Neuron (in vitro differentiated cells): Measurements from ENCODE around the gene IKZF4.

Experiments used
- H2AFZ ChIP-seq: one replicate; pipeline ENCODE4 v1.6.1; 2013; ENCODE audit warnings: low read depth, mild to moderate bottlenecking, inconsistent platforms, low read length, moderate library complexity
- H3K27me3 ChIP-seq: one replicate; pipeline ENCODE4 v1.6.1; 2013; ENCODE audit warnings: low read length; ENCODE audit not compliant: insufficient read depth
- H3K36me3 ChIP-seq: one replicate; pipeline ENCODE4 v1.6.1; 2013; ENCODE audit warnings: low read length; ENCODE audit not compliant: insufficient read depth
- H3K4me1 ChIP-seq: one replicate; pipeline ENCODE4 v1.6.1; 2013; ENCODE audit warnings: low read length; ENCODE audit not compliant: insufficient read depth
- H3K4me3 ChIP-seq: 2 replicates; pipeline ENCODE4 v1.5.1; 2013; ENCODE audit warnings: mild to moderate bottlenecking, low read length, moderate library complexity
- H3K9me3 ChIP-seq: one replicate; pipeline ENCODE4 v1.6.1; 2013; ENCODE audit warnings: low read length

Gene IKZF4

GRCh38 chr12:56007564-56008559, 13.0 kb upstream of the IKZF4 start:
- Histone ChIP-seq H3K4me1 (peaks cover 11% of the 10 kb centered on the region), H3K4me3 (peak overlapping the region; percentile 91), H3K9me3 (no peaks in the 10 kb centered on the region), H3K36me3 (peaks cover 14% of the 10 kb centered on the region), H3K27me3 (no peaks in the 10 kb centered on the region), H2AFZ (peak overlapping the region; percentile 58)

DNA sequence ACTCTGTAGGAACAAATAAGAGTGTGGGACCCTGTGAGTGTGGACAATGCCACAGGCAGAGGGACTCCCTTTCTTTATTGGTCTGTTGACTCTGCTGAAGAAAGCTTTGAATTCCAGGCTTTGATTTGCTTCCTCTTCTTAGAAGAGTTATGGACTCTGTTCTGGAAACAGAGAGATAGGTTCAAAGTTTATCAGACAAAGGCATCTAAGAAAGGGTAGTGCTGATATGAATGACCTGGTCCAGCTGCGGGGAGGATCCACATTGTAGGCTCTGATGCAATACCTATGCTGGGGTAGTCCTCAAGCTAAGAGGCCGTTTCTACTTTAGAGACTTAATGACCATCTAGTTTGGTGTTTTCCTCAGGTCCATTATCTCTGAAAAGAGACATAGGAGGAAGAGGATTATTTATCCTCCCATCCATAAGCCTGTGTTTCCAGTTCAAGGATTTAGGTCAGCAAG, 10.7 kb upstream of the IKZF4 start:
- H3K9me3 ChIP-seq, result no peaks in the 10 kb centered on the region
- H2AFZ ChIP-seq, result no peak overlapping the region
- H3K27me3 ChIP-seq, result no peaks in the 10 kb centered on the region
- no peak overlapping the region for H3K4me3 ChIP-seq
- peaks cover 11% of the 10 kb centered on the region for H3K4me1 ChIP-seq
- H3K36me3 ChIP-seq, result peaks cover 3% of the 10 kb centered on the region

DNA sequence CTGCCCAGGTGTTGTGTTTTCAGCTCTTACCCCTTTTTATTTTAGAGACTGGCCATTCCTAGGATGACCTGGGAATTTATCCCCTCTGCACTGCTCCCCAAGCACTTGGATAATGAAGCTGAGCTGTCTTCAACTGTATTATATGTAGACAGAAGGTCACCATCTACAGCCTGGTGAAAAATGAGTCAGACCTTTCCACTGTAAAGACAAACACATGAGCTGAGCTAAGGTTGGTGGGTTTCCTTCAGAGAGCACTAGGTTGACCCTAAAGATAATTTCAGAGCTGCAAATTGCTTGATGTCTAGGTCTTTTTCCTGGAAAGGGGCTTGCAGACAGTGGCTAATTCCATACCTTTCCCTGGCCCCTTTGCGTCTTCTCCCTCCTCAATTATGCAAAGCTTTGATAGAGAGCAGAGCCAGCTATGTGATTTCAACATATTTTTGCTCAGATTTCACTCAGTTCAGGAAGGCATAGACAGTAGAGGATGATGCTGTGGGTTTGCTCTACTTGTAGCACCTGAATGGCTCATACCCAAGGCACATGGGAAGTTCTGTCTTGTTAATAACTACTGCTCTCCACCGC, 9.2 kb upstream of the IKZF4 start:
- Histone ChIP-seq H3K4me3 (no peak overlapping the region), H3K4me1 (peaks cover 11% of the 10 kb centered on the region), H3K9me3 (no peaks in the 10 kb centered on the region), H2AFZ (no peak overlapping the region), H3K27me3 (no peaks in the 10 kb centered on the region), H3K36me3 (peaks cover 3% of the 10 kb centered on the region)

- H3K4me1 ChIP-seq, result peaks cover 3% of the 10 kb centered on the region
These were observed 7.4 kb upstream of the IKZF4 start for GRCh38 chr12:56013482-56013881.

GRCh38 chr12:56014205-56014604, 6.6 kb upstream of the IKZF4 start:
- no peaks in the 10 kb centered on the region for H3K9me3 ChIP-seq
- no peaks in the 10 kb centered on the region for H3K27me3 ChIP-seq
- no peak overlapping the region for H3K4me3 ChIP-seq
- H3K4me1 ChIP-seq, result peaks cover 4% of the 10 kb centered on the region
- no peak overlapping the region for H2AFZ ChIP-seq
- H3K36me3 ChIP-seq, result peaks cover 7% of the 10 kb centered on the region

More at GRCh38 chr12:56013482-56013881, 7.4 kb upstream of the IKZF4 start:
- no peak overlapping the region for H3K4me3 ChIP-seq
- H3K9me3 ChIP-seq, result no peaks in the 10 kb centered on the region
- H3K27me3 ChIP-seq, result no peaks in the 10 kb centered on the region
- H3K36me3 ChIP-seq, result peaks cover 7% of the 10 kb centered on the region
- no peak overlapping the region for H2AFZ ChIP-seq

DNA sequence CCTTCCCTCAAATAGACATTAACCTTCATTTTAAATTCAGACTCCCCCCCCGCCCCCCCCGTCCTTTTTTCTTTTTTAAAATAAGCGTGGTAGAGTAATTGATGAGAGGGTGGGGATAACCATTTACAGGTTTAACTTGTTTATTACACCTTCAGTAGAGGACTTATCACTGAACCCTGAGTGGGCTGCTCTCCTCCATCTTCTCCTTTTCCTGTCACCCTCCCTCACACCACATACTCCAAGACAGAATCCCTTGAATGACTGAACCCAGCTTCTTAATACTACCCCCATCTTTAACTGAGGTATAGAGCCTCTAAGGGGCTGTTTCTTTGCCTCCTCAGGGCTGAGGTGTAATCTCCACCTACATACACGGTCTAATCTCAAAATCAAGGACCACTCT, 3.7 kb upstream of the IKZF4 start:
- Histone ChIP-seq H3K4me1 (peaks cover 17% of the 10 kb centered on the region), H3K36me3 (peaks cover 4% of the 10 kb centered on the region), H3K4me3 (no peak overlapping the region), H2AFZ (no peak overlapping the region), H3K9me3 (no peaks in the 10 kb centered on the region), H3K27me3 (no peaks in the 10 kb centered on the region)

DNA sequence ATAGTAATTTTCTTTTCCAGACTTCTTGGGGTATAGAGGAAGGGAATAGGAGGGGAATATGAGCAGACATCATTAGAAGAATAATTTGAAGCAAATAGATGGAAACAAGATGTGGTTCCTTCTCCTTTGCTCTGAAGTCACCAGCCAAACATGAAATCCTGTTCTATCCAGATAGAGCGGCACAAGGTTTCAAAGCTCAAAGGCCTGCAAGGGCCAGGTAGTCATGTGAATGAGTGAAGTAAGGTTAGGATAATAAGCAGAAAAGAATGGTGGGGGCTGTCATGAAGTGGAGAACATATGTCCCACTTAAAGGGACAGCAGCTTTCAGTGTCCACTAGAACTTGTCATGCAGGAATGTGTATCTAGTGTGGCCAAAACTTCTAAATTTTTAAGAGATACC, 2.5 kb upstream of the IKZF4 start:
- Histone ChIP-seq H3K27me3 (no peaks in the 10 kb centered on the region), H3K4me1 (peaks cover 27% of the 10 kb centered on the region), H3K9me3 (no peaks in the 10 kb centered on the region), H3K4me3 (no peak overlapping the region), H3K36me3 (peaks cover 4% of the 10 kb centered on the region), H2AFZ (no peak overlapping the region)

GRCh38 chr12:56021889-56022497, 1.1 kb downstream of the IKZF4 start:
- peaks cover 35% of the 10 kb centered on the region for H3K36me3 ChIP-seq
- H3K4me3 ChIP-seq, result peak overlapping the region; percentile 75
- H2AFZ ChIP-seq, result no peak overlapping the region
- no peaks in the 10 kb centered on the region for H3K9me3 ChIP-seq
- H3K27me3 ChIP-seq, result no peaks in the 10 kb centered on the region
- peaks cover 32% of the 10 kb centered on the region for H3K4me1 ChIP-seq

GRCh38 chr12:56028511-56029165, 7.8 kb downstream of the IKZF4 start:
- Histone ChIP-seq H3K36me3 (peaks cover 85% of the 10 kb centered on the region), H3K27me3 (no peaks in the 10 kb centered on the region), H3K9me3 (no peaks in the 10 kb centered on the region), H2AFZ (no peak overlapping the region), H3K4me1 (peaks cover 2% of the 10 kb centered on the region), H3K4me3 (no peak overlapping the region)

GRCh38 chr12:56029166-56029519, 8.3 kb downstream of the IKZF4 start:
- H3K36me3 ChIP-seq, result peaks cover 84% of the 10 kb centered on the region
- H3K9me3 ChIP-seq, result no peaks in the 10 kb centered on the region
- H3K4me1 ChIP-seq, result no peaks in the 10 kb centered on the region
- H3K27me3 ChIP-seq, result no peaks in the 10 kb centered on the region
- no peak overlapping the region for H2AFZ ChIP-seq
- H3K4me3 ChIP-seq, result no peak overlapping the region

DNA sequence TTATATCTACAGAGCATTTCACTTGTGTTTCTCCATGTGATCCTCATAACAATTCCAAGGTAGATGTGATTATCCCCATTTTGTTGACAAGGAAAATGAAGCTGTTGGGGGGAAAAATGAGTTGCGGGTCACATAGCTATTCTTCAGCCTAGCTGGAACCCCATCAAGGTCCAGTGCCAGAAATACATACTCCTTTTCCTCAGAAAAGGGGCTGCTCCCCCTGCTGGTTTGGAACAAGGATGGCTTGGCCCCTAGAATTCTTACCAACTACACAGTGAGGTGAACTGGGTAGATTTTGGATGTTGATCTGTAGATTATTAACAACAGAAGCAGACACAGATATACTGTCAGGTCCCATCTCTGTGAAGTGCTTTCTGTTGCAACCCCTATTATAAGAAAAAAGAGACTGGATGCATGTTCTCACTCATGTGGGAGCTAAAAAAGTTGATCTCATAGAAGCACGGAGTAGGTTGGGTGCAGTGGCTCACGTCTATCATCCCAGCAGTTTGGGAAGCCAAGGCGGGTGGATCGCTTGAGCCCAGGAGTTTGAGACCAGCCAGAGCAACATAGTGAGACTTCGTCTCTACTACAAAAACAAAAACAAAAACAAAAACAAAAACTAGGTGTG, 8.9 kb downstream of the IKZF4 start:
- Histone ChIP-seq H3K4me3 (no peak overlapping the region), H2AFZ (no peak overlapping the region), H3K4me1 (no peaks in the 10 kb centered on the region), H3K27me3 (no peaks in the 10 kb centered on the region), H3K9me3 (no peaks in the 10 kb centered on the region), H3K36me3 (peaks cover 84% of the 10 kb centered on the region)

GRCh38 chr12:56031987-56032386, 11.1 kb downstream of the IKZF4 start:
- Histone ChIP-seq H3K36me3 (peaks cover 87% of the 10 kb centered on the region), H3K9me3 (no peaks in the 10 kb centered on the region), H3K27me3 (no peaks in the 10 kb centered on the region), H3K4me3 (no peak overlapping the region), H3K4me1 (no peaks in the 10 kb centered on the region), H2AFZ (no peak overlapping the region)
